Osteocyte (in vitro differentiated cells): Measurements from ENCODE around the gene CREB5. TPM values are rescaled to one million over a fixed set of nuclear protein-coding genes. Genes with fewer than 3 reads are reported as not detected.
"Not testable (repeated sequence)": the region's sequence is repeated elsewhere in the genome, so short reads cannot be mapped to it uniquely, and the experiment has no call there.

Experiments used
- DNase-seq: peaks from one replicate; pipeline ENCODE4 v3.0.0; 2021; ENCODE audit warnings: mixed read lengths; ENCODE audit not compliant: unreplicated experiment; ENCODE audit errors: extremely low spot score
- H3K27ac Mint-ChIP-seq: one replicate; pipeline ENCODE4 v1.8.0; 2021; ENCODE audit warnings: mild to moderate bottlenecking, mixed read lengths; ENCODE audit not compliant: unreplicated experiment
- H3K27me3 Mint-ChIP-seq: one replicate; pipeline ENCODE4 v1.8.0; 2021; ENCODE audit warnings: mixed read lengths; ENCODE audit not compliant: unreplicated experiment
- H3K36me3 Mint-ChIP-seq: one replicate; pipeline ENCODE4 v1.8.0; 2021; ENCODE audit warnings: mixed read lengths; ENCODE audit not compliant: unreplicated experiment
- H3K4me1 Mint-ChIP-seq: one replicate; pipeline ENCODE4 v1.8.0; 2021; ENCODE audit warnings: mixed read lengths; ENCODE audit not compliant: unreplicated experiment
- H3K4me3 Mint-ChIP-seq: one replicate; pipeline ENCODE4 v1.8.0; 2021; ENCODE audit warnings: mild to moderate bottlenecking, moderate library complexity, mixed read lengths; ENCODE audit not compliant: unreplicated experiment
- H3K9me3 Mint-ChIP-seq: one replicate; pipeline ENCODE4 v1.8.0; 2021; ENCODE audit warnings: mixed read lengths; ENCODE audit not compliant: unreplicated experiment
- total RNA-seq: library from RNA; stranded (reverse); gene quantifications from 2 replicates; pipeline ENCODE4 v1.2.1, GENCODE V29; 2021
- TF ChIP-seq, protein P1 (sequence below): fragments of 200-600 bp; sonication (generic); IDR thresholded peaks from 2 replicates; pipeline ENCODE4 v1.5.0; 2021; ENCODE audit warnings: antibody characterized with exemption, mild to moderate bottlenecking, moderate library complexity

CREB5 gene
- total RNA-seq, 1 donor from 2014 or later = 7.5 TPM

DNA sequence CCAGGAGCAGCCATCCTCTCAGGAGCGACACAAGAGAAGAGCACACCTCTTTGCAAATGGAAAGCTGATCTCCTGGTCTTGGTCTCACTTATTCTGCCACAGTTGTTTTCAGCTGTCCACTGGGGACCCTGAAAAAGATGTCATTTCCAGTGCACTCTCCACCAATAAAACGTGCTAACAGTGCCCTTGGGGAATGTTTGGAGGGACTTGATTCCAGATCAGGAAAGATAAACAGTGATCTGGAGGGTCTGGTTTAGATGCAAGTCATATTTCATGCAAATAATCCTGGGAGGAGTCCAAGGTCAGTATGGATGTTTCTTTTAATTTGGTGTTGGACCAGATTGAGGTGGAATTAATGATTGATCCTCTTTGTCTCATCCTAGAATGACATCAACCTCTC is 185.0 kb downstream of the CREB5 start:
- Mint-ChIP-seq H3K4me1 (peaks cover 3% of the 10 kb centered on the region), H3K4me3 (no peak overlapping the region), H3K27me3 (peaks cover 4% of the 10 kb centered on the region), H3K9me3 (no peaks in the 10 kb centered on the region), H3K36me3 (no peaks in the 10 kb centered on the region), H3K27ac (no peak overlapping the region)
- DNase-seq = no peak
- TF ChIP-seq, protein P1, sequence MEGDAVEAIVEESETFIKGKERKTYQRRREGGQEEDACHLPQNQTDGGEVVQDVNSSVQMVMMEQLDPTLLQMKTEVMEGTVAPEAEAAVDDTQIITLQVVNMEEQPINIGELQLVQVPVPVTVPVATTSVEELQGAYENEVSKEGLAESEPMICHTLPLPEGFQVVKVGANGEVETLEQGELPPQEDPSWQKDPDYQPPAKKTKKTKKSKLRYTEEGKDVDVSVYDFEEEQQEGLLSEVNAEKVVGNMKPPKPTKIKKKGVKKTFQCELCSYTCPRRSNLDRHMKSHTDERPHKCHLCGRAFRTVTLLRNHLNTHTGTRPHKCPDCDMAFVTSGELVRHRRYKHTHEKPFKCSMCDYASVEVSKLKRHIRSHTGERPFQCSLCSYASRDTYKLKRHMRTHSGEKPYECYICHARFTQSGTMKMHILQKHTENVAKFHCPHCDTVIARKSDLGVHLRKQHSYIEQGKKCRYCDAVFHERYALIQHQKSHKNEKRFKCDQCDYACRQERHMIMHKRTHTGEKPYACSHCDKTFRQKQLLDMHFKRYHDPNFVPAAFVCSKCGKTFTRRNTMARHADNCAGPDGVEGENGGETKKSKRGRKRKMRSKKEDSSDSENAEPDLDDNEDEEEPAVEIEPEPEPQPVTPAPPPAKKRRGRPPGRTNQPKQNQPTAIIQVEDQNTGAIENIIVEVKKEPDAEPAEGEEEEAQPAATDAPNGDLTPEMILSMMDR = no peak

DNA sequence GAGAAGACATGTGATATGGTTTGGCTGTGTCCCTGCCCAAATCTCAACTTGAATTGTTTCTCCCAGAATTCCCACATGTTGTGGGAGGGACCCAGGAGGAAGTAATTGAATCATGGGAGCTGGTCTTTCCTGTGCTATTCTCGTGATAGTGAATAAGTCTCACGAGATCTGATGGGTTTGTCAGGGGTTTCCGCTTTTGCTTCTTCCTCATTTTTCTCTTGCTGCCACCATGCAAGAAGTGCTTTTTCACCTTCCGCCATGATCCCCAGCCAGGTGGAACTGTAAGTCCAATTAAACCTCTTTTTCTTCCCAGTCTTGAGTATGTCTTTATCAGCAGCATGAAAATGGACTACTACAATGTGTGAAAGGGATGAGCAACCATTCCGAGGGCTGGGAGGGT is 185.7 kb downstream of the CREB5 start:
- not testable (repeated sequence) for H3K27ac Mint-ChIP-seq, H3K27me3 Mint-ChIP-seq, DNase-seq, H3K4me3 Mint-ChIP-seq, H3K4me1 Mint-ChIP-seq, H3K9me3 Mint-ChIP-seq, H3K36me3 Mint-ChIP-seq

DNA sequence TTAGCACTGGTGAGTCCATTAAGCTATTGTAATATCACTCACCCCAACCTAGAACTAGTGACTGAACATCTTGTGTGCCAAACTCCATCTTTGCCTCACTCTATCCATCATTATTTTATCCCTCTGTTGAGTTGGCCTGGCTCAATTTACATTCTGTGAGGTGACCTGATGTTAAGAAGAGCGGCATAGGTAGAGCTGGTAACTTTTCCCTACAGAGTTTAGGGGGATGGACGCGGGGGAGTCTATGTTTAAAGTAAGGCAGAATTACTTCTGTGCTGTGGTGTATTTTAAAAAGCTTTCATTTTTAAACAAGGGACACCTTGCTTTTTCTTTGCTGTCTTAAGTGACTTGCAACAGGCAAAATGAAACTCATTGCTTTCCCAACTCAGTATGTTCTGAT is 186.3 kb downstream of the CREB5 start:
- Mint-ChIP-seq H3K36me3 (no peaks in the 10 kb centered on the region), H3K9me3 (peaks cover 5% of the 10 kb centered on the region), H3K27me3 (peaks cover 4% of the 10 kb centered on the region), H3K4me3 (no peak overlapping the region), H3K4me1 (peaks cover 3% of the 10 kb centered on the region), H3K27ac (no peak overlapping the region)
- no peak for DNase-seq
- TF ChIP-seq, protein P1 = no peak

DNA sequence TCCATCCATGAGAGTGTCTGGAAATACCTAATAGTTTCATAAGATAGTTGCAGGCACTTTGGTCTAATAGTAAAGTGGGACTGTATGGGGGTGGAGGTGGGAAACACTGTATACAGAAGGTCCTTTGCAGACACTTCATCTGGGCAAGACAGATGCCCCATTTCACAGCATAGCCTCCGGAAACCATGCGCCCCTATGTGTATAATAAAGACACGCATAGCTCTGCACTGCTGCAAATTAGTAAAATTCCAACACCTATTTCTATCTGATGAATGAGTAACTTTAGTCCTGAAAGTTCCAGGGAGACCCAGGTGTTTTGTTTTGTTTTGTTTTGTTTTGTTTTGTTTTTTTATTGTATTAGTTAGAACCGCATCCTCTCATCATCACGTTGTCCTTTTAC is 187.1 kb downstream of the CREB5 start:
- Mint-ChIP-seq H3K27ac (no peak overlapping the region), H3K27me3 (peaks cover 4% of the 10 kb centered on the region), H3K36me3 (no peaks in the 10 kb centered on the region), H3K4me3 (no peak overlapping the region), H3K4me1 (peaks cover 3% of the 10 kb centered on the region), H3K9me3 (peaks cover 5% of the 10 kb centered on the region)
- no peak for DNase-seq
- TF ChIP-seq, protein P1 = no peak

DNA sequence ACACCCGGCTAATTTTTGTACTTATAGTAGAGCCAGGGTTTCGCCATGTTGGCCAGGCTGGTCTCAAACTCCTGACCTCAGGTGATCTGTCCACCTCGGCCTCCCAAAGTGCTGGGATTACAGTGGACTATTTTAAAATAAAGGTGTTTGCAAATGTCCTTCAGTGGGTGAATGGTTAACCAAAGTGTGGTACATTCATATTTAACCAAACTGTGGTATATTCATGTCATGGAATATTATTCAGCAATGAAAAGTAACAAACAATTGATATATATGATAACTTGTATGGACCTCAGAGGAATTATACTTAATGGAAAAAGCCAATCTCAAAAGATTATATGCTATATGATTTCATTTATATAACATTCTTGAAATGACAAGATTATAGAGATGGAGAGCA is 190.0 kb downstream of the CREB5 start:
- peaks cover 4% of the 10 kb centered on the region for H3K27me3 Mint-ChIP-seq
- TF ChIP-seq, protein P1 = no peak
- DNase-seq = no peak
- no peaks in the 10 kb centered on the region for H3K4me1 Mint-ChIP-seq
- no peak overlapping the region for H3K4me3 Mint-ChIP-seq
- no peaks in the 10 kb centered on the region for H3K36me3 Mint-ChIP-seq
- H3K9me3 Mint-ChIP-seq = peaks cover 5% of the 10 kb centered on the region
- no peak overlapping the region for H3K27ac Mint-ChIP-seq

DNA sequence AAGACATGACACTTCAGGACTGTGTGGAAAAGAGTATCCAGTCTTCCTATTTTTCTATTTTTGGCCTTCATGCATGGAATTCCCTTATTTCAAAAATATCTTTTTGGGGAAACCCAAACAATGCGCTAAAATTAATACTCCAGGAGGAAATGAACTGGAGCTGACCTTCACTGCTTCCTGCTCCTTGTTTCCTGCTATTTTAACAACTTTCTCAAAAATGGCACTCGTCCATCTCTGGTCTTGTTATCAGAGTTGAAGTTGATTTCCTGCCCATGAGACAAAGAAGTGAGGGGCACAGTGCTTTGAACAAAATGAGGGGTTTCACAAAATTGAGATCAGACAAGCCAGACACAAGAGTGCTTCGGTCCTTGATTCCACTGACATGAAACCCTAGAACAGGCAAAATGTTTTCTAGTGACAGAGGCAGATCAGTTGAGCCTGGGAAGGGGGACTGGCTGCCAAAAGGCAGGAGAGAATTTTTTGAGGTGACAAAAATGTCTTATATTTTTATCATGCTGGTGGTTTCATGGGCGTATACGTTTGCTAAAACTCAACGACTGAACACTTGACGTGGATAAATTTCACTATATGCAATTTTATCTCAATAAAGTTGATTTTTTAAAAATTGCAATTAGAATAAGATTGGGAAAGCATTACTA is 193.2 kb downstream of the CREB5 start:
- H3K9me3 Mint-ChIP-seq = peaks cover 5% of the 10 kb centered on the region

More for the DNA sequence above, 193.2 kb downstream of the CREB5 start:
- TF ChIP-seq, protein P1 = no peak
- peaks cover 3% of the 10 kb centered on the region for H3K4me1 Mint-ChIP-seq
- H3K27ac Mint-ChIP-seq = no peak overlapping the region
- H3K36me3 Mint-ChIP-seq = no peaks in the 10 kb centered on the region
- no peak for DNase-seq
- H3K27me3 Mint-ChIP-seq = no peaks in the 10 kb centered on the region
- H3K4me3 Mint-ChIP-seq = no peak overlapping the region
